Measurements from ENCODE around the gene SH3TC2.

DNA sequence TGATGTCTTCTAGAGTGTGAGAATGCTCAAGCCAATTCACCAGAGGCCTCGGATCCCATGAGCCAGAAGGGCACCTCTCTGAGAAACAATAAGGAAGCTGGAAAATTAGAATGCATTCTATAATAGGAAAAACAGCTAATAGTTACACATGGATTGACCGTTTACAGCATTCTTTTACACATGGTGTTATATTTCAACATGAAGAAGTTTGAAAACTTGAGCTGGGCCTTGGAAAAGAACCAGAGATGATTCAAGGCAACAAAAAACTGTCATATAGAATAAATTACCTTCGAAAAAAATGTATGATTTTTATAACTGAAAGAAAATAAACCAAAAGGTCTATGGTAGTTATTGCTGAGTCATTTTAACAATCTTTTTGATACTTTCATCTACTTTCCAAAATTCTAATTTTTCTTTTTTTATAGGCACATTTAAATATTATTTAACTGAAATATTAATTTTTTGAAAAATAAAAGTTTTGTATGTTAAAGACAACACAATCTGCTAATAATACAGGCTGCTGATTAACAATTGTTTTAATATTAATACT lies 6.2 kb downstream of the SH3TC2 start:
- TF ChIP-seq CTCF (IDR thresholded peaks at IDR 0.05 in 4 of 5, conservative IDR thresholded peaks at IDR 0.05 in 1 of 5): no peak
- no peak for TF ChIP-seq POLR2A (IDR thresholded peaks at IDR 0.05)
